ENCODE data around the gene SLC20A1. TPM values are rescaled to one million over a fixed set of nuclear protein-coding genes. Genes with fewer than 3 reads are reported as not detected.
"Not testable (repeated sequence)": the region's sequence is repeated elsewhere in the genome, so short reads cannot be mapped to it uniquely, and the experiment has no call there.

SLC20A1 gene
- total RNA-seq, 1 experiment from 2014 or later, result 154 TPM

GRCh38 chr2:112614201-112614840, 31.4 kb upstream of the SLC20A1 start:
- BruUV-seq (replicated peaks), result no TSS peak
- no peak for TF ChIP-seq SIN3A (IDR thresholded peaks at IDR 0.05; ENCODE audit: low read depth)
- TF ChIP-seq ZNF274 (IDR thresholded peaks at IDR 0.05; ENCODE audit: low read depth, low read length), result no peak
- TF ChIP-seq CBX3 (IDR thresholded peaks at IDR 0.05; ENCODE audit: low read depth), result no peak
- H4K20me1 ChIP-seq (ENCODE audit: insufficient read depth), result no peaks in the 10 kb centered on the region
- ChIA-PET POLR2A (interaction anchor here (0.6 kb wide), 1 partner anchor 498 kb away, joined by 3 read pairs; no protein-coding TSS in a partner anchor), RAD21 (ENCODE audit: low non-redundant PET in 1 of 2, low total read pairs in 2 of 2, uncharacterized antibody in 2 of 2, unreplicated experiment in 2 of 2) (no interaction called here), CTCF (no interaction called here)
- no peak overlapping the region for H3K4me3 ChIP-seq (replicated peaks in 1 of 2; ENCODE audit: low read depth in 1 of 2, low read length in 2 of 2)
- no peak overlapping the region for H3K27ac ChIP-seq (ENCODE audit: low read depth, low read length)
- no peaks in the 10 kb centered on the region for H3K27me3 ChIP-seq (ENCODE audit: insufficient read depth, low read length)
- DNase-seq (ENCODE audit: low read depth, low spot score) (no peak), ATAC-seq (no peak)
- no peaks in the 10 kb centered on the region for H3K9me2 ChIP-seq (ENCODE audit: insufficient read depth)
- no peaks in the 10 kb centered on the region for H3K36me3 ChIP-seq (ENCODE audit: control insufficient read depth in 1 of 2, insufficient read depth in 2 of 2, low read length in 2 of 2)
- H2AFZ ChIP-seq (ENCODE audit: low read depth, low read length, poor library complexity, severe bottlenecking), result no peak overlapping the region
- H3K9me3 ChIP-seq (ENCODE audit: control insufficient read depth in 1 of 2, insufficient read depth in 1 of 2, low read depth in 1 of 2, low read length in 2 of 2), result no peaks in the 10 kb centered on the region
- no peak overlapping the region for H3K9ac ChIP-seq (ENCODE audit: low read length)
- H3K4me2 ChIP-seq (ENCODE audit: low read length), result no peak overlapping the region
- intact Hi-C loops (cut with micrococcal nuclease), result no loop called here
- no peaks in the 10 kb centered on the region for H3K79me2 ChIP-seq (ENCODE audit: insufficient read depth, low read length)
- no peaks in the 10 kb centered on the region for H3K4me1 ChIP-seq (ENCODE audit: control insufficient read depth in 1 of 2, insufficient read depth in 2 of 2, low read length in 2 of 2)

GRCh38 chr2:112615051-112615450, 30.7 kb upstream of the SLC20A1 start:
- Histone ChIP-seq H3K9ac (ENCODE audit: low read length) (no peak overlapping the region), H3K4me1 (ENCODE audit: control insufficient read depth in 1 of 2, insufficient read depth in 2 of 2, low read length in 2 of 2) (no peaks in the 10 kb centered on the region), H4K20me1 (ENCODE audit: insufficient read depth) (no peaks in the 10 kb centered on the region), H3K9me3 (ENCODE audit: control insufficient read depth in 1 of 2, insufficient read depth in 1 of 2, low read depth in 1 of 2, low read length in 2 of 2) (no peaks in the 10 kb centered on the region), H3K9me2 (ENCODE audit: insufficient read depth) (no peaks in the 10 kb centered on the region), H3K27me3 (ENCODE audit: insufficient read depth, low read length) (no peaks in the 10 kb centered on the region), H3K36me3 (ENCODE audit: control insufficient read depth in 1 of 2, insufficient read depth in 2 of 2, low read length in 2 of 2) (no peaks in the 10 kb centered on the region), H3K4me3 (replicated peaks in 1 of 2; ENCODE audit: low read depth in 1 of 2, low read length in 2 of 2) (no peak overlapping the region), H3K79me2 (ENCODE audit: insufficient read depth, low read length) (no peaks in the 10 kb centered on the region), H2AFZ (ENCODE audit: low read depth, low read length, poor library complexity, severe bottlenecking) (no peak overlapping the region), H3K4me2 (ENCODE audit: low read length) (no peak overlapping the region), H3K27ac (ENCODE audit: low read depth, low read length) (no peak overlapping the region)
- ATAC-seq (no peak), DNase-seq (ENCODE audit: low read depth, low spot score) (no peak)
- CTCF ChIA-PET, result no interaction called here
- RAD21 ChIA-PET (ENCODE audit: low non-redundant PET in 1 of 2, low total read pairs in 2 of 2, uncharacterized antibody in 2 of 2, unreplicated experiment in 2 of 2), result no interaction called here
- BruUV-seq (replicated peaks), result no TSS peak
- TF ChIP-seq EZH2phosphoT487 (IDR thresholded peaks at IDR 0.05; ENCODE audit: borderline replicate concordance) (no peak), ZFX (IDR thresholded peaks at IDR 0.05) (no peak), CEBPB (IDR thresholded peaks at IDR 0.05; ENCODE audit: low read depth) (no peak), RAD21 (IDR thresholded peaks at IDR 0.05; ENCODE audit: low read depth) (no peak), POLR2A (IDR thresholded peaks at IDR 0.05; ENCODE audit: borderline replicate concordance, extremely low read depth, insufficient read depth, insufficient read length) (no peak), CBX3 (IDR thresholded peaks at IDR 0.05; ENCODE audit: low read depth) (no peak), SRF (IDR thresholded peaks at IDR 0.05; ENCODE audit: low read depth) (no peak), FOSL1 (IDR thresholded peaks at IDR 0.05; ENCODE audit: low read depth) (no peak), MAX (IDR thresholded peaks at IDR 0.05) (no peak), ZNF274 (IDR thresholded peaks at IDR 0.05; ENCODE audit: low read depth, low read length) (no peak), EZH2 (IDR thresholded peaks at IDR 0.05) (no peak), ZBTB33 (IDR thresholded peaks at IDR 0.05; ENCODE audit: extremely low read depth, insufficient replicate concordance, low read length) (no peak), TCF7L2 (IDR thresholded peaks at IDR 0.05; ENCODE audit: borderline replicate concordance, extremely low read depth, insufficient read depth, insufficient read length) (no peak)
- POLR2A ChIA-PET, result interaction anchor here (0.6 kb wide), 1 partner anchor 498 kb away, joined by 3 read pairs; no protein-coding TSS in a partner anchor
- intact Hi-C loops (cut with micrococcal nuclease), result no loop called here

GRCh38 chr2:112615798-112616197, 29.9 kb upstream of the SLC20A1 start:
- H3K79me2 ChIP-seq (ENCODE audit: insufficient read depth, low read length); intact Hi-C loops (cut with micrococcal nuclease); H3K27me3 ChIP-seq (ENCODE audit: insufficient read depth, low read length); POLR2A ChIA-PET; H2AFZ ChIP-seq (ENCODE audit: low read depth, low read length, poor library complexity, severe bottlenecking); H4K20me1 ChIP-seq (ENCODE audit: insufficient read depth); CTCF ChIA-PET; H3K9ac ChIP-seq (ENCODE audit: low read length); H3K9me2 ChIP-seq (ENCODE audit: insufficient read depth); H3K4me1 ChIP-seq (ENCODE audit: control insufficient read depth in 1 of 2, insufficient read depth in 2 of 2, low read length in 2 of 2); H3K36me3 ChIP-seq (ENCODE audit: control insufficient read depth in 1 of 2, insufficient read depth in 2 of 2, low read length in 2 of 2); H3K4me3 ChIP-seq (replicated peaks in 1 of 2; ENCODE audit: low read depth in 1 of 2, low read length in 2 of 2); BruUV-seq (replicated peaks); H3K4me2 ChIP-seq (ENCODE audit: low read length); H3K27ac ChIP-seq (ENCODE audit: low read depth, low read length); H3K9me3 ChIP-seq (ENCODE audit: control insufficient read depth in 1 of 2, insufficient read depth in 1 of 2, low read depth in 1 of 2, low read length in 2 of 2); ATAC-seq; DNase-seq (ENCODE audit: low read depth, low spot score): not testable (repeated sequence)
- RAD21 ChIA-PET (ENCODE audit: low non-redundant PET in 1 of 2, low total read pairs in 2 of 2, uncharacterized antibody in 2 of 2, unreplicated experiment in 2 of 2), result interaction anchor here in 1 of 2 experiments (0.6 kb wide), 1 partner anchor 522 kb away, joined by 6 read pairs; no protein-coding TSS in a partner anchor
